K562 (cell line): ENCODE measurements around the gene ABCC1. TPM values are rescaled to one million over a fixed set of nuclear protein-coding genes. Genes with fewer than 3 reads are reported as not detected.

Experiments
- ATAC-seq: fragments of 200-7000 bp; cut with Tn5 transposase; 3 replicates; pipeline ENCODE4 v1.9.1; 2020; ENCODE audit warnings: moderate library complexity
- BruUV-seq: library from RNA; stranded (reverse); fragments of 400-500 nt; replicated peaks from 2 replicates; lab custom pipeline; 2021; lab: Mats Ljungman, UMichigan
- CTCF ChIA-PET: fragments of 300-600 bp; formaldehyde crosslinking; extraction: SDS; loops from one replicate; lab custom pipeline; 2021; ENCODE audit warnings: low intra/inter-chr PET ratio; lab: Yijun Ruan, JAX
- POLR2A ChIA-PET: fragments of 300-600, 350-650 bp; sonication (Branson Sonifier 250); formaldehyde crosslinking; extraction: SDS; loops from one replicate; lab custom pipeline; 2021; ENCODE audit warnings: antibody characterized with exemption, inconsistent platforms; lab: Yijun Ruan, JAX
- DNase-seq, 4 experiments: peaks; one replicate each; pipeline versions ENCODE4 v3.0.0 to v3.0.0-alpha.2; 2011 to 2018; ENCODE audit warnings: low spot score in 3 of 4, mixed read lengths in 3 of 4; ENCODE audit errors: extremely low read depth in 1 of 4
- FAIRE-seq: peaks from 2 replicates; lab custom pipeline; 2011; peaks lifted over from hg19 to GRCh38; lab: Jason Lieb, UNC
- H2AFZ ChIP-seq: 2 replicates; pipeline ENCODE4 v1.6.0; 2011; ENCODE audit warnings: low read depth, low read length, control low read depth, inconsistent platforms
- H3K27ac ChIP-seq: fragments of 200-600 bp; 3 replicates; pipeline ENCODE4 v1.8.0; 2011; ENCODE audit warnings: low read depth, mild to moderate bottlenecking, control low read depth, inconsistent platforms, low read length, moderate library complexity, mixed read lengths; ENCODE audit errors: extremely low read depth
- H3K27me3 ChIP-seq, 2 experiments: fragments of 300-600 bp in 1 of 2; 2 replicates in 1 of 2; 3 replicates in 1 of 2; pipeline versions ENCODE4 v1.6.0 to v1.8.0; 2011; ENCODE audit warnings: inconsistent platforms in 2 of 2, low read length in 2 of 2, mild to moderate bottlenecking in 1 of 2, mixed read lengths in 1 of 2, moderate library complexity in 1 of 2; ENCODE audit not compliant: control insufficient read depth in 2 of 2, insufficient read depth in 2 of 2
- H3K36me3 ChIP-seq: fragments of 300-600 bp; 3 replicates; pipeline ENCODE4 v1.8.0; 2011; ENCODE audit warnings: mild to moderate bottlenecking, low read length, inconsistent platforms; ENCODE audit not compliant: control insufficient read depth, insufficient read depth
- H3K4me1 ChIP-seq, 2 experiments: fragments of 200-600 bp in 1 of 2; replicated peaks in 1 of 2; 2 replicates in 1 of 2; 3 replicates in 1 of 2; pipeline versions ENCODE4 v1.5.1 to v1.8.0; 2011; ENCODE audit warnings: inconsistent platforms in 2 of 2, low read length in 2 of 2, mild to moderate bottlenecking in 1 of 2, mixed read lengths in 1 of 2, moderate library complexity in 1 of 2; ENCODE audit not compliant: control insufficient read depth in 2 of 2, insufficient read depth in 2 of 2
- H3K4me2 ChIP-seq: 2 replicates; pipeline ENCODE4 v1.6.1; 2011; ENCODE audit warnings: low read length, control low read depth, inconsistent platforms, mixed read lengths; ENCODE audit not compliant: insufficient read depth
- H3K4me3 ChIP-seq: fragments of 200-600 bp; sonication (generic), shearing (Covaris generic); 2 replicates; pipeline ENCODE4 v1.5.1; 2016; ENCODE audit warnings: control low read depth, inconsistent platforms
- H3K79me2 ChIP-seq: fragments of 200-600 bp; 3 replicates; pipeline ENCODE4 v1.8.0; 2011; ENCODE audit warnings: low read length, inconsistent platforms; ENCODE audit not compliant: control insufficient read depth, insufficient read depth
- H3K9ac ChIP-seq, 2 experiments: 2 replicates each; pipeline versions ENCODE4 v1.6.0 to v1.6.1; 2011; ENCODE audit warnings: low read depth in 2 of 2, low read length in 2 of 2, control low read depth in 1 of 2, inconsistent platforms in 1 of 2, mild to moderate bottlenecking in 1 of 2, mixed read lengths in 1 of 2; ENCODE audit not compliant: insufficient read depth in 1 of 2
- H3K9me1 ChIP-seq: one replicate; pipeline ENCODE4 v1.6.0; 2011; ENCODE audit warnings: inconsistent platforms, mild to moderate bottlenecking, low read length, moderate library complexity; ENCODE audit not compliant: control insufficient read depth, insufficient read depth
- H3K9me3 ChIP-seq: replicated peaks from 2 replicates; pipeline ENCODE4 v1.5.1; 2011; ENCODE audit warnings: low read depth, low read length, inconsistent platforms; ENCODE audit not compliant: control insufficient read depth, insufficient read depth
- H4K20me1 ChIP-seq: replicated peaks from 2 replicates; pipeline ENCODE4 v1.6.1; 2011; ENCODE audit warnings: low read length, inconsistent platforms, mixed read lengths; ENCODE audit not compliant: control insufficient read depth, insufficient read depth
- ATF4 ChIP-seq: fragments of 450-650 bp; formaldehyde crosslinking; IDR thresholded peaks from 2 replicates; pipeline ENCODE4 v1.4.0; 2022; ENCODE audit warnings: mild to moderate bottlenecking, moderate library complexity
- BRCA1 ChIP-seq, 2 experiments: fragments of 450-650 bp in 1 of 2; sonication (generic) in 1 of 2; formaldehyde crosslinking in 1 of 2; IDR thresholded peaks; 2 replicates each; pipeline versions ENCODE4 v1.5.0 to v1.6.1; 2017 to 2020; ENCODE audit warnings: mild to moderate bottlenecking in 1 of 2, missing genetic modification reagents in 1 of 2
- CREB1 ChIP-seq, 2 experiments: sonication (generic) in 1 of 2; formaldehyde crosslinking in 1 of 2; IDR thresholded peaks; 2 replicates each; pipeline versions ENCODE4 v1.6.1 to v1.8.0; 2012 to 2022; ENCODE audit warnings: inconsistent platforms in 1 of 2, mild to moderate bottlenecking in 1 of 2, missing genetic modification reagents in 1 of 2, moderate library complexity in 1 of 2
- ID3 ChIP-seq, 2 experiments: fragments of 250-450 bp in 1 of 2; fragments of 450-650 bp in 1 of 2; sonication (Bioruptor Pico) in 1 of 2; IDR thresholded peaks; 2 replicates each; pipeline versions ENCODE4 v1.6.1 to v1.8.0; 2016 to 2021; ENCODE audit warnings: mild to moderate bottlenecking in 2 of 2, moderate library complexity in 2 of 2, missing compliant biosample characterization in 1 of 2, missing genetic modification characterization in 1 of 2
- JUND ChIP-seq, 2 experiments: IDR thresholded peaks; 2 replicates in 1 of 2; 3 replicates in 1 of 2; pipeline ENCODE4 v1.6.1; 2011; ENCODE audit warnings: borderline replicate concordance in 2 of 2, low read depth in 2 of 2, low read length in 2 of 2, improper control_type of control experiment in 1 of 2, missing biosample characterization in 1 of 2, missing genetic modification characterization in 1 of 2, missing genetic modification reagents in 1 of 2
- RFX5 ChIP-seq: IDR thresholded peaks from 2 replicates; pipeline ENCODE4 v1.6.1; 2011; ENCODE audit warnings: low read depth, mild to moderate bottlenecking, improper control_type of control experiment, low read length
- USF1 ChIP-seq: sonication (generic); formaldehyde crosslinking; IDR thresholded peaks from 2 replicates; pipeline ENCODE4 v1.9.0; 2022; ENCODE audit warnings: mild to moderate bottlenecking, missing genetic modification reagents
- ZNF408 ChIP-seq: fragments of 250-450 bp; sonication (Bioruptor Pico); IDR thresholded peaks from 2 replicates; pipeline ENCODE4 v1.4.0; 2020; ENCODE audit warnings: low read depth, mild to moderate bottlenecking, moderate library complexity
- ZNF551 ChIP-seq: fragments of 250-450 bp; sonication (Bioruptor Pico); IDR thresholded peaks from 2 replicates; pipeline ENCODE4 v1.5.0; 2021; ENCODE audit warnings: mild to moderate bottlenecking, moderate library complexity
- WGBS: fragments of 100-300 bp; shearing (Covaris generic); methylation state at CpG from one replicate; pipeline ENCODE4 v1.1.6; 2016; ENCODE audit warnings: low coverage, mixed read lengths; ENCODE audit not compliant: insufficient coverage; ENCODE audit errors: missing lambda C conversion rate; 5-methylcytosine and 5-hydroxymethylcytosine counted together
- in situ Hi-C: fragments of 300-500 bp; cut with MboI; formaldehyde crosslinking; loops from 4 replicates; pipeline ENCODE4 v1.15.0; 2018; ENCODE audit warnings: inconsistent platforms, mixed read lengths
- intact Hi-C: fragments of 100-400 bp; cut with micrococcal nuclease; formaldehyde crosslinking; loops from 2 replicates; pipeline ENCODE4 v1.14.2; 2022
- polyA plus RNA-seq, 8 experiments: library from polyadenylated mRNA; depleted of rRNA in 4 of 8; stranded (reverse) in 5 of 8; unstranded in 3 of 8; fragments of >200 nt; fragmentation: Nextera tagmentation in 2 of 8; fragmentation: Illumina TruSeq in 1 of 8; extraction: Ambion mirVana in 2 of 8; extraction: Trizol in 1 of 8; gene quantifications; 2 replicates each; pipeline versions ENCODE4 v1.2.1 to v1.2.3, GENCODE V29; 2011 to 2014; ENCODE audit warnings: inconsistent platforms in 1 of 8, missing spikeins in 1 of 8
- total RNA-seq, 7 experiments: library from RNA; depleted of rRNA in 6 of 7; stranded (reverse); fragments of >200 nt in 6 of 7; fragmentation: Illumina TruSeq in 2 of 7; extraction: Trizol in 2 of 7; gene quantifications; 2 replicates each; pipeline versions ENCODE4 v1.2.1 to v1.2.3, GENCODE V29; 2011 to 2021; ENCODE audit warnings: low replicate concordance in 1 of 7

ABCC1 gene
- total and polyA plus RNA-seq, 9 of the 15 experiments (the other 6 are each of a cell fraction or from before 2014, with no cell fraction given): 3.9 to 41.6 (median 10.0) TPM

- BruUV-seq: no TSS peak
- 90% methylated on average over 9 of the region's 14 CpGs for WGBS
- no peak overlapping the region for H3K27ac ChIP-seq
- in situ Hi-C loops (no loop called here), intact Hi-C loops (no loop called here)
- no peaks in the 10 kb centered on the region for H3K79me2 ChIP-seq
- no peak overlapping the region for H2AFZ ChIP-seq
- FAIRE-seq (no peak), DNase-seq (no peak), ATAC-seq (no peak)
- no peak overlapping the region for H3K4me3 ChIP-seq
- peaks cover 65% of the 10 kb centered on the region for H3K36me3 ChIP-seq
- H3K9me1 ChIP-seq: no peaks in the 10 kb centered on the region
- no peaks in the 10 kb centered on the region; a peak in 1 of 5 replicates for H3K4me1 ChIP-seq
- no peak overlapping the region for H3K4me2 ChIP-seq
- CTCF ChIA-PET: no interaction called here
- H3K9me3 ChIP-seq: no peaks in the 10 kb centered on the region
- H4K20me1 ChIP-seq: no peaks in the 10 kb centered on the region
- TF ChIP-seq JUND (IDR thresholded peaks at IDR 0.05; ENCODE audit: borderline replicate concordance, low read depth, low read length): no peak
- no peak for TF ChIP-seq JUND (tag; IDR thresholded peaks at IDR 0.05; ENCODE audit: borderline replicate concordance, low read depth, low read length)
- no peak for TF ChIP-seq CREB1 (IDR thresholded peaks at IDR 0.05)
- TF ChIP-seq CREB1 (CRISPR knock-in tag; IDR thresholded peaks at IDR 0.05): no peak
- no peak for TF ChIP-seq ZNF408 (CRISPR knock-in tag)
- no peak for TF ChIP-seq ID3 (CRISPR knock-in tag; IDR thresholded peaks at IDR 0.05)
- no peak for TF ChIP-seq ID3 (tag; IDR thresholded peaks at IDR 0.05)
- no peak for TF ChIP-seq ZNF551 (CRISPR knock-in tag)
- TF ChIP-seq ATF4 (CRISPR knock-in tag): no peak
- no peak for TF ChIP-seq BRCA1 (IDR thresholded peaks at IDR 0.05)
- TF ChIP-seq BRCA1 (CRISPR knock-in tag; IDR thresholded peaks at IDR 0.05): no peak
- TF ChIP-seq RFX5: no peak
- no peak for TF ChIP-seq USF1
- POLR2A ChIA-PET: no interaction called here
- H3K9ac ChIP-seq: no peak overlapping the region
- H3K27me3 ChIP-seq: no peaks in the 10 kb centered on the region
Measured at GRCh38 chr16:16105646-16106045, 156.2 kb downstream of the ABCC1 start.
